ENCODE measurements around the gene SAE1.

SAE1 gene

GRCh38 chr19:47190167-47190727 lies 59.6 kb downstream of the SAE1 start:
- H3K9me3 Mint-ChIP-seq, result no peaks in the 10 kb centered on the region
- DNase-seq, result peak; percentile 25
- H3K4me1 Mint-ChIP-seq, result peaks cover 53% of the 10 kb centered on the region
- H3K36me3 Mint-ChIP-seq (ENCODE audit: low read depth), result peaks cover 29% of the 10 kb centered on the region
- H3K27me3 Mint-ChIP-seq (ENCODE audit: low read depth, poor library complexity), result peaks cover 4% of the 10 kb centered on the region
- peak overlapping the region; percentile 58 for H3K4me3 Mint-ChIP-seq
- TF ChIP-seq CTCF (IDR thresholded peaks at IDR 0.05), result no peak
- peak overlapping the region; percentile 92 for H3K27ac Mint-ChIP-seq

GRCh38 chr19:47195434-47195833 lies 64.8 kb downstream of the SAE1 start:
- Mint-ChIP-seq H3K36me3 (ENCODE audit: low read depth) (peaks cover 49% of the 10 kb centered on the region), H3K4me3 (no peak overlapping the region), H3K9me3 (no peaks in the 10 kb centered on the region), H3K27me3 (ENCODE audit: low read depth, poor library complexity) (peaks cover 3% of the 10 kb centered on the region), H3K4me1 (peaks cover 40% of the 10 kb centered on the region), H3K27ac (peak overlapping the region; percentile 48)
- no peak for DNase-seq
- TF ChIP-seq CTCF (IDR thresholded peaks at IDR 0.05), result no peak

- no peaks in the 10 kb centered on the region for H3K9me3 Mint-ChIP-seq
- no peak for DNase-seq
- peaks cover 3% of the 10 kb centered on the region for H3K27me3 Mint-ChIP-seq (ENCODE audit: low read depth, poor library complexity)
- H3K36me3 Mint-ChIP-seq (ENCODE audit: low read depth), result peaks cover 45% of the 10 kb centered on the region
- no peak overlapping the region for H3K4me3 Mint-ChIP-seq
- H3K4me1 Mint-ChIP-seq, result peaks cover 28% of the 10 kb centered on the region
- H3K27ac Mint-ChIP-seq, result no peak overlapping the region
- no peak for TF ChIP-seq CTCF (IDR thresholded peaks at IDR 0.05)
Measured at GRCh38 chr19:47197141-47197540, 66.5 kb downstream of the SAE1 start.

GRCh38 chr19:47200530-47200929 lies 69.9 kb downstream of the SAE1 start:
- H3K36me3 Mint-ChIP-seq (ENCODE audit: low read depth), result peaks cover 55% of the 10 kb centered on the region
- peaks cover 28% of the 10 kb centered on the region for H3K4me1 Mint-ChIP-seq
- no peaks in the 10 kb centered on the region for H3K9me3 Mint-ChIP-seq
- H3K4me3 Mint-ChIP-seq, result no peak overlapping the region
- no peak for DNase-seq
- no peak overlapping the region for H3K27ac Mint-ChIP-seq
- H3K27me3 Mint-ChIP-seq (ENCODE audit: low read depth, poor library complexity), result peaks cover 5% of the 10 kb centered on the region
- TF ChIP-seq CTCF (IDR thresholded peaks at IDR 0.05), result no peak

- H3K9me3 Mint-ChIP-seq, result no peaks in the 10 kb centered on the region
- H3K27ac Mint-ChIP-seq, result peak overlapping the region; percentile 96
- peaks cover 19% of the 10 kb centered on the region for H3K4me1 Mint-ChIP-seq
- H3K36me3 Mint-ChIP-seq (ENCODE audit: low read depth), result peaks cover 59% of the 10 kb centered on the region
- TF ChIP-seq CTCF (IDR thresholded peaks at IDR 0.05), result no peak
- DNase-seq, result no peak
- H3K4me3 Mint-ChIP-seq, result no peak overlapping the region
- peaks cover 4% of the 10 kb centered on the region for H3K27me3 Mint-ChIP-seq (ENCODE audit: low read depth, poor library complexity)
Measured at GRCh38 chr19:47203254-47203653, 72.6 kb downstream of the SAE1 start.

All from nephron progenitor cell (in vitro differentiated cells).